NCI-H1694 (cell line): ENCODE measurements around the gene AKT1S1.

Experiments
- DNase-seq: peaks from one replicate; lab custom pipeline; 2025; lab: John Stamatoyannopoulos, UW

The AKT1S1 gene

DNA sequence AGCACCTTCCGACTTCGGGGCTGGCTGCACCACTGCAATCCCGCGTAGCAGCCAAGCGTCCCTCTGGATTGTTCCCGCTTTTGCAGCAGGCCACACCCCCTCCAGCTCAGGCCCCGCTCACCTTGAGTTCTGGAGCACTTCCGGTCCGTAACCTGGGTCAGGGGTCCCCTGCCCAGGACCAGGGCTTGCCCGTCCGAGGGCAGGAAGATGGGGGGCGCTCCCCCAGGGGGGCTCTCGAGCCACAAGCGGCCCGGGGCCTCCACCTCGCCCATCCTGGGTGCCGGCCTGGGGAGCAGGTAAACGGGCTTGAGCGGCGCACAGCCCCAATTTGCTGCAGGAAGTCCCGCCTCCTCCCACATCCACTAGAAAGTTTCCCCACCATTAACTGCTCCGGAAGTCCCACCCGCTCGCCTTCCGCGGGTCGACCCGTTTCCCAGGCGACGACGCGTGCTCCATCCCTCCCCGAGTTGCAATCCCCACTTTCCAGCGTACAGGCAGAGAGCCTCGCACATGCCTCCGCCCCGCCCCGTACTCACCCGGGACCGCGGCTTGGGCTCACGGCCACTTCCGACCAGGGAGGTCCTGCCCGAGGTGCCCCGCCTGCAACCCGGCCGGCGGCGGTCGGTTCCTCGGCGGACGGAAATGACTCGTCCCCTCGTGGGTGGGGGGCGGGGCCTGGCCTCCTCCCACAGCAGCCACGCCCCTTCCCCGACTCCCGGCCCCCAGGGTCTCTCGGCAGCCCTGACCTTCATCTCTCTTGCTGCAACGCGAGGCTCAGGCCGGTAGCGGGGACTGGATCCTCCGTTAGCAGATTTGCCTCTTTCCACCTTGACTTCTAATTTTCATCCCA, 10.0 kb downstream of the AKT1S1 start, which contains the start of gene PNKP:
Gene PNKP, minus strand, starts transcription at position 644 of the 850 bp plus-strand sequence. Its CDS starts 372 bp downstream, at position 272.
- peak; percentile 85 for DNase-seq

DNA sequence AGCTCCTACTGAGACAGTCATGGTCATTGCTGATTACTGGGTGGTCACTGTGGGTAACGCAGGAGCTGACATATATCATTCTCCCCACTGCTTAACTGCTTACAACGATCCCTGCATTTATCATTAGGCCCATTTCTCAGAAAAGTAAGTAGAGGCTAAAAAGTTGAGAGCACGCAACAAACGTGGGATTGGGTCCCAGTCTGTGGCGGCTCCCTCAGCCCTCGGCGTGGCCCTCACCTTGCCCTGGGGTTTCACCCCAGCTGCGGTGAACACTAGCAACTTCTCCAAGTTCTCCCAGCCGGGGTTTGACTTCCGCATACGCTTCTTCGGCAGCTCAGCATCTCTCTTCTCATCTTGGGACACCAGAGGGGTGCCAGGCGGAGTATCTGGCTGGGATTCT, 12.3 kb downstream of the AKT1S1 start:
- DNase-seq, result no peak

DNA sequence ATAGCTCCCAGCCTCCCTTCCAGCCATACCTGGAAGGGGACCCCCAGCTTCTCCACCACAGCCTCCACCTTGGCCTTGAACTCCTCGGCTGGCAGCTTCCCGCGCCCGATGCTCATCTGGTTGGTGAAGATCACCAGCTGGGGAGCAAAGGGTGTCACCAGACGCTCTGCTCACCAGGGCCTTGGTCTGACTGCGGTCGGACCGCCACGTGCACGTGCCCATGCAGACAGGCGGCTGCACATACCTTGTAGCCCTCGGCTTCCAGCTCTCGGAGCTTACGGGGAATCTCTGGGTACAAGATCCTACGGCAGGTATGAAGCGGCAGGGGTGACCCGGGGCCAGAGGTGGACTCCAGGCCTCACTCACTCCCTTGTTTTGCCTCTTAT, 13.2 kb downstream of the AKT1S1 start:
- DNase-seq, result no peak

- no peak for DNase-seq
These were observed 13.8 kb downstream of the AKT1S1 start for GRCh38 chr19:49863254-49863934.

DNA sequence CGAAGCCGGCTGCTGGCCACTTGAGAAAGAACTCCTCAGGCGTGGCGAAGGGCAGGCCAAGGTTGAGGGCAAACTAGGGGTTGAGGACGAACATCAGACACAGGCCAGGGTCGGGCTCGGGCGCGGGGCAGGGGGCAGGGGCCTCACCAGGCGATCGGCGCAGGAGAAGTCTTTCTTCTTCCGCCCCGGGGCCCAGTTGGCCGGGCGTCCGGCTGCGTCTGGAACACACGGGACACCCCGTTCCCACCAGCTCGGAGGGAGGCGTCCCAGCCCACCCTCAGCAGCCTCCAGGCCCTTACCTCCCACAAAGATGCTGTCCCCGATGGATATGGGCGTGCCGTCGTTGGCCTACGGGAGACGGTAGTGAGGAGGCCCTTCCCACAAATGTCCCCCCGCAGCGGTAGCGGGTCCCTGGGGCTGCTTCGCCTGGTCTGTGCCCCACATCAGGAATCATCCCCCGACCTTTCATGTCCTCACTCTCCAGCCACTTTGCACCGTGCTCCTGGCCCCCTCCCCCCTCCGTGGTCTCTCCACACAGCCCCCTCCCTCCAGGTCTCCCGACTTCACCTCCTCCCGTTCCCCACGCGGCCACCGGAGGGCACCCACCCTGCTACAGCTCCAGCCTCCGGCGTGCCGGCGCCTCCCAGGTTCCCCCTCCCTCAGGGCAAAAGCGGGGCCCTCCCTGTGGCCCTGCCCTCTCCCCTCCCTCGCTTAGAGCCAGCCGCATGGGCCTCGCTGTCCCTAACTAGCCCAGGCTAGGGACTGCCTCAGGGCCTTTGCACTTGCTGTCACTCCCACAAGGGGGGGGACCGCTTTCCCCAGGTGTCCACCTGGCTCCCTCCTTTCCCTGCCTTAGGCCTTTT, 14.5 kb downstream of the AKT1S1 start:
- no peak for DNase-seq

- no peak for DNase-seq
These were observed 15.4 kb downstream of the AKT1S1 start for GRCh38 chr19:49861541-49862378.

GRCh38 chr19:49861107-49861506, 16.0 kb downstream of the AKT1S1 start:
- DNase-seq, result no peak

DNA sequence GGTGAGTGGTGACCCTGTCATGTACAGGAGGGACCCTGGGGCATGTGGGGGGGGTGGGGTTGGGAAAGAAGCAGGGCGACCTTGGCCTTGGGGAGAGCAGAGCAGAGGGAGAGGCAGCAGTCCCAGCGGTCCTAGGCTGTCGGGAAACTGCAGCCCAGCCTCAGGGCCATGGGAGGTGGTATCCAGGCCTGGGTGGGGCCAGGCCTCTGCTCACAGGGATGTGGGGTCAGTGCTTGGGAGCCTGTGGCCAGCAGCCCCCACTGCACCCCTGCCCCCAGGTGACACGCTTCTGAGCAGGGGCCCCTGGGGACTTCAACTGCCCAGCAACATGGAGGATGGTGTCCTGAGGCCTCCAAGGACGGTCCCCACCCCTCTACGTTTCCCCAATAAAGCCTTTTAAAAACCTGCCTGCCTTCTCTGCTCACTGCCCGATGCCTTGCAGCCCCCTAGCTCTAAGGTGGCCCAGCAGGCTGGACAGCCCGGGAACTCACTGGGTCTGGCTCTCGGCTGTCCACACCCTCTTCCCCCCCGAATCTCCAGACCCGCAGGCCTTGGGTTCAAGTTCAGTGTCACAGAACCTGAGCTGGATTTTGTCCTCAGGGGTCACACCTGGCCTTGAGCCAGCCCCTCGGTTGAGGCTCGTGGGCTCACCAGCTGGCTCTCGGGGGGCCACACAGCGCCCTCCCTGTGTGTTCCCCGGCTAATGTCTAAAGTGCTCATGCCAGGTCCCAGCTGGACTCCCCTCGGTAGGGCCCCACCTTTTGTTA, 16.6 kb downstream of the AKT1S1 start:
- DNase-seq, result no peak

- no peak for DNase-seq
These were observed 17.3 kb downstream of the AKT1S1 start for GRCh38 chr19:49859682-49860335.

GRCh38 chr19:49858088-49858985, 18.8 kb downstream of the AKT1S1 start:
- DNase-seq, result no peak

DNA sequence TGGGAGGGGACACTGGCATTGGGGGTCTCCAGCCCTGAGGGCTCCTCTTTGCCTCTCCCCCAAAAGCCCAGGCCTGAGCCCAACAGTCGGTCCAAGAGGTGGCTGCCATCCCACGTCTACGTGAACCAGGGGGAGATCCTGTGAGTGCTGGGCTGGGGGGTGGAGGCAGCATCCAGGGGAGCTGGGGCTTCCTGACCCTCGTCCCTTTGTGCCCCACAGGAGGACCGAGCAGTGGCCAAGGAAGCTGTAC, 19.4 kb downstream of the AKT1S1 start:
- no peak for DNase-seq

GRCh38 chr19:49857061-49857837, 19.9 kb downstream of the AKT1S1 start:
- DNase-seq, result no peak

DNA sequence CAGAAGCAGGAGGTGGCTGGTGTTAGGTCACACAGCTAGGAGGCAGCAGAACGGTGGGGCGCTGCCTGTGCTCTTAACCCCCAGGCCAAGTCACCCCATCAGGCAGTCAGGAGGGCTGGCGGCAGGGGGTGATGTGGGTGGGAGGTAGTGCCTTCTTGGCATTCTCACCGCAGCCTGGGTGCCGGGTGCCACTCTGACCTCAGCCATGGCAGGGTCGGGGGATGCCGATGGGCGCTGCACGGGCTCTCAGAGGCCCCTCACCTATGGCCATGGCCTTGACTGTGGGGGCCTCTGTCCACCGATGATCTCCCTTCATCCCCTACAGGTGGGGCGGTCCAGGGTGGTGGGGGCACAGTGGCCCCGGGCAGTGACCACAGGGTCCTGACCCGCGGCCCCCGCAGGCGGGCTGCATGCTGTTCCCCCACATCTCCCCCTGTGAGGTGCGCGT, 20.6 kb downstream of the AKT1S1 start:
- no peak for DNase-seq

DNA sequence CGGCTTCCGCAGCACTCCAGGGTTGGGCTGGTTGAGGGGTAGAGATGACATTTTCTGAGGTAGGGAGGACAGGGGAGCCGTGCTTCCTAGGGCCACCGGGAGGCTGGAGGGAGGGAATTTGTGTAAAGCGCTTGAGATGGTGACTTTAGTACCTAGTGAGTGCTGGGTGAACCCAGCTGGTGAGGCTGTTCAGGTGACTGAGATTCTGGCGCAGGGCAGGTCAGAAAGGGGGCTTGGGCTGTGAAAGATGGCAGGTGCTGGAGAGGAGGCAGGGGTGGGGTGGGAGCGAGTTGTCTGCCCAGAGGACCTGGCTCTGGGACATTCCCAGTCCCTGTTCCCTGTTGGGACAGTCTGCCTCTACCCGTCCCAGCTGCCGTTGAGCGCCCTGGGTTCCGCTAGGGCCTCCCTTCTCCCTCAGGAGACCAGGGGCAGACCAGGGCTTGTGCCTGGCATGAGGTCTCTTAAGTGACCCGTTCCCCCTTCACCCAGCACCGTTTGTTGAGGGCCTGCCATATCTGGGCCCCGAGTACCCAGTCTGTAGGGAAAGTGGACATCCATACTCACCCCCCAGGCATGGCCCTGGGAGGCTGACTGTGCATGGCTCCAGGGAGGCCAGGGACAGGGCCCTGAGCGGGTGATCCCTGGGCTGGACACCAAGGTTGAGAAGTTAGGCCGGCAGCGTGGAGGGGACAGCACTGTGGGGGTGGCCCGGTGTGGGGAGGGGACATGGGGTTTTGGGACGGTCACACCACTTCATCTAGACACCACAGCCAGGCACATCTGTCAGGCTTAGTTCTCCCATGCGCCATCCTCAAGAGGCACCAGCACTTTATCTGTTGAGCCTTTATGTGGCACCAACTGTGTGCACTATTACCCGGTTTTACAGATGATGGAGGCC, 21.2 kb downstream of the AKT1S1 start:
- DNase-seq, result no peak

DNA sequence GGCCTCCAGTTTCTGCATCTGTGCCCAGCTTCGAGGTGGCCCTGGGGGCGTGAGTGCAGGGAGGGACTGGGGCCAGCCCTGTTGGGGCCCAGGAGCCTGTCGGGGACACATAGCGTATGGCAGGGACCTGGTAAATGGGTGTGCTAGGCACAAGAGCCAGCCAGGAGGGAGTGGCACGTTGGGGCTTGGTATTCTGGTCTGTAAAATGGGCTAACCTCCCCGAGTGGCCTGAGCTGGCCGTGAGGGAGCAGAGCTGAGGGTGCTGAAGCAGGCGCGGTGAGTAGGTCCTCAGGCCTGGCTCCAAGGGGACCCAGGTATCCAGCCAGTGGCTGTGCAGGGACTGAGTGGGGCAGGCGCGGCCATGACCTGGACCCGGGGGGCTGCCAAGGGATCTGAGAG, 21.9 kb downstream of the AKT1S1 start:
- DNase-seq, result no peak

DNA sequence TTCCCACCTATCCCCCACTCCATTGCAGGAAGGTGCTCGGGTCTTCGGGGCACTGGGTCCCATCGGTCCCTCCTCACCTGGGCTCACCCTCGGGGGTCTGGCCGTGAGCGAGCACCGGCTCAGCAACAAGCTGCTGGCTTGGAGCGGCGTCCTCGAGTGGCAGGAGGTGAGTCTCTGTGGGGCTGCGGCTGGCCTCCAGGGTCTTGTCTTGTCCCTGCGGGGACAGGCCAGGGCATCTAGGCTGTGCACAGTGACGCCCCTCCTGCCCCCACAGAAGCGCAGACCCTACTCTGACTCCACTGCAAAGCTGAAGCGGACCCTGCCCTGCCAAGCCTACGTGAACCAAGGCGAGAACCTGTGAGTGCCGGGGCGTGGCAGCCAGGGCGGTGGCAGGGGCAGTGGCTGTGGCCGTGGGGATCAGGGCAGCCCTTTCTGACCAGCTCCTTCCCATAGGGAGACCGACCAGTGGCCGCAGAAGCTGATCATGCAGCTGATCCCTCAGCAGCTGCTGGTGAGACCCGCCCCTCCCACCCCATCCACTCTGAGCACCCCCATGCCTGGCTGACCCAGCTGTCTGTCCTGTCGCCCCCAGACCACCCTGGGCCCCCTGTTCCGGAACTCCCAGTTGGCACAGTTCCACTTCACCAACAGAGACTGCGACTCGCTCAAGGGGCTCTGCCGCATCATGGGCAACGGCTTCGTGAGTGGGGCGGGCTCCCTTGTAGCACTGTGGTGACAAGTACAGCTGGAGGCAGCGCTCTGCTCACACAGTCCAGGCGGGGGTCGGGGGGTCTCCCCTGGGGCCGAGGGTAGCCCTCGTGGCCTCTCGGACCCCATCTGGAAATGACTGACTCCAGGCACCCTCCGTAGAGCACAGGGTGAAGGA, 22.5 kb downstream of the AKT1S1 start:
- DNase-seq, result no peak
